Activated CD4-positive, alpha-beta memory T cell treated with anti-CD3 and anti-CD28 coated beads, Interleukin-2, amount 10 ng/mL, durations not matched to agents 7 days and 5 days (primary cell): Measurements from ENCODE around the gene INPP4B. TPM values are rescaled to one million over a fixed set of nuclear protein-coding genes. Genes with fewer than 3 reads are reported as not detected.

Source experiments
- CTCF ChIA-PET: fragments of 350-600 bp; sonication (Branson Sonifier 250); formaldehyde crosslinking; loops from one replicate; lab custom pipeline; 2021; ENCODE audit warnings: antibody characterized with exemption, inconsistent platforms; lab: Charles Lee
- POLR2A ChIA-PET: fragments of 350-600 bp; sonication (Branson Sonifier 250); formaldehyde crosslinking; loops from one replicate; lab custom pipeline; 2021; ENCODE audit warnings: antibody characterized with exemption; lab: Charles Lee
- DNase-seq: peaks from one replicate; pipeline ENCODE4 v3.0.0-alpha.2; 2020
- H3K27ac Mint-ChIP-seq: one replicate; pipeline ENCODE4 v1.8.0; 2021; ENCODE audit warnings: mild to moderate bottlenecking, mixed read lengths
- H3K27me3 Mint-ChIP-seq: one replicate; pipeline ENCODE4 v1.8.0; 2021; ENCODE audit warnings: mixed read lengths
- H3K36me3 Mint-ChIP-seq: one replicate; pipeline ENCODE4 v1.8.0; 2021; ENCODE audit warnings: low read depth, mixed read lengths
- H3K4me1 Mint-ChIP-seq: one replicate; pipeline ENCODE4 v1.8.0; 2021; ENCODE audit warnings: mixed read lengths
- H3K4me3 Mint-ChIP-seq: one replicate; pipeline ENCODE4 v1.8.0; 2021; ENCODE audit warnings: mild to moderate bottlenecking, mixed read lengths
- H3K9me3 Mint-ChIP-seq: one replicate; pipeline ENCODE4 v1.8.0; 2021; ENCODE audit warnings: mixed read lengths
- total RNA-seq, 2 experiments: library from RNA; stranded (reverse); gene quantifications; one replicate each; pipeline ENCODE4 v1.2.3, GENCODE V29; 2021

Gene INPP4B
- total RNA-seq, 2 experiments from 2014 or later: 44.6 to 46.9 TPM

GRCh38 chr4:142262956-142263355, 583.1 kb downstream of the INPP4B start:
- CTCF ChIA-PET: no interaction called here
- no peak overlapping the region for H3K4me3 Mint-ChIP-seq
- POLR2A ChIA-PET: no interaction called here
- H3K9me3 Mint-ChIP-seq: no peaks in the 10 kb centered on the region
- H3K36me3 Mint-ChIP-seq: peaks cover 50% of the 10 kb centered on the region
- no peaks in the 10 kb centered on the region for H3K27me3 Mint-ChIP-seq
- H3K27ac Mint-ChIP-seq: no peak overlapping the region
- DNase-seq: no peak
- H3K4me1 Mint-ChIP-seq: peaks cover 36% of the 10 kb centered on the region

- ChIA-PET POLR2A (no interaction called here), CTCF (no interaction called here)
- Mint-ChIP-seq H3K36me3 (peaks cover 52% of the 10 kb centered on the region), H3K4me1 (no peaks in the 10 kb centered on the region), H3K27me3 (no peaks in the 10 kb centered on the region), H3K27ac (no peak overlapping the region), H3K4me3 (no peak overlapping the region), H3K9me3 (peaks cover 2% of the 10 kb centered on the region)
- DNase-seq: no peak
Observed at GRCh38 chr4:142248946-142249345, 597.2 kb downstream of the INPP4B start.

- H3K27me3 Mint-ChIP-seq: no peaks in the 10 kb centered on the region
- no peak overlapping the region for H3K27ac Mint-ChIP-seq
- H3K36me3 Mint-ChIP-seq: peaks cover 27% of the 10 kb centered on the region
- DNase-seq: no peak
- POLR2A ChIA-PET: no interaction called here
- H3K4me3 Mint-ChIP-seq: no peak overlapping the region
- CTCF ChIA-PET: no interaction called here
- no peaks in the 10 kb centered on the region for H3K4me1 Mint-ChIP-seq
- H3K9me3 Mint-ChIP-seq: peaks cover 2% of the 10 kb centered on the region
Observed at GRCh38 chr4:142243255-142243654, 602.8 kb downstream of the INPP4B start.

- DNase-seq: no peak
- POLR2A ChIA-PET: no interaction called here
- Mint-ChIP-seq H3K9me3 (no peaks in the 10 kb centered on the region), H3K4me3 (no peak overlapping the region), H3K4me1 (no peaks in the 10 kb centered on the region), H3K27ac (no peak overlapping the region), H3K36me3 (peaks cover 20% of the 10 kb centered on the region), H3K27me3 (no peaks in the 10 kb centered on the region)
- CTCF ChIA-PET: no interaction called here
Observed at GRCh38 chr4:142242156-142242555, 603.9 kb downstream of the INPP4B start.

- no peaks in the 10 kb centered on the region for H3K4me1 Mint-ChIP-seq
- POLR2A ChIA-PET: no interaction called here
- no peaks in the 10 kb centered on the region for H3K27me3 Mint-ChIP-seq
- no peak overlapping the region for H3K4me3 Mint-ChIP-seq
- H3K9me3 Mint-ChIP-seq: no peaks in the 10 kb centered on the region
- CTCF ChIA-PET: no interaction called here
- H3K27ac Mint-ChIP-seq: no peak overlapping the region
- peaks cover 23% of the 10 kb centered on the region for H3K36me3 Mint-ChIP-seq
- no peak for DNase-seq
Observed at GRCh38 chr4:142238589-142238988, 607.5 kb downstream of the INPP4B start.

GRCh38 chr4:142236268-142236667, 609.8 kb downstream of the INPP4B start:
- H3K4me3 Mint-ChIP-seq: no peak overlapping the region
- POLR2A ChIA-PET: no interaction called here

GRCh38 chr4:142231787-142232186, 614.3 kb downstream of the INPP4B start:
- Mint-ChIP-seq H3K4me1 (no peaks in the 10 kb centered on the region), H3K9me3 (no peaks in the 10 kb centered on the region), H3K36me3 (peaks cover 37% of the 10 kb centered on the region), H3K27me3 (no peaks in the 10 kb centered on the region), H3K4me3 (no peak overlapping the region), H3K27ac (no peak overlapping the region)
- ChIA-PET CTCF (no interaction called here), POLR2A (no interaction called here)
- DNase-seq: no peak

More at GRCh38 chr4:142236268-142236667, 609.8 kb downstream of the INPP4B start:
- H3K27ac Mint-ChIP-seq: no peak overlapping the region
- no peaks in the 10 kb centered on the region for H3K9me3 Mint-ChIP-seq
- no peaks in the 10 kb centered on the region for H3K4me1 Mint-ChIP-seq
- H3K27me3 Mint-ChIP-seq: no peaks in the 10 kb centered on the region
- CTCF ChIA-PET: no interaction called here
- peaks cover 35% of the 10 kb centered on the region for H3K36me3 Mint-ChIP-seq
- no peak for DNase-seq

GRCh38 chr4:142230991-142231390, 615.1 kb downstream of the INPP4B start:
- CTCF ChIA-PET: no interaction called here
- Mint-ChIP-seq H3K27me3 (no peaks in the 10 kb centered on the region), H3K4me1 (no peaks in the 10 kb centered on the region)

GRCh38 chr4:142226014-142226413, 620.1 kb downstream of the INPP4B start:
- Mint-ChIP-seq H3K36me3 (peaks cover 17% of the 10 kb centered on the region), H3K27ac (no peak overlapping the region), H3K27me3 (no peaks in the 10 kb centered on the region), H3K9me3 (no peaks in the 10 kb centered on the region), H3K4me1 (no peaks in the 10 kb centered on the region), H3K4me3 (no peak overlapping the region)
- ChIA-PET POLR2A (no interaction called here), CTCF (no interaction called here)
- no peak for DNase-seq

More at GRCh38 chr4:142230991-142231390, 615.1 kb downstream of the INPP4B start:
- Mint-ChIP-seq H3K36me3 (peaks cover 34% of the 10 kb centered on the region), H3K9me3 (no peaks in the 10 kb centered on the region), H3K27ac (no peak overlapping the region), H3K4me3 (no peak overlapping the region)
- no peak for DNase-seq
- POLR2A ChIA-PET: no interaction called here

- no peak overlapping the region for H3K27ac Mint-ChIP-seq
- DNase-seq: no peak
- CTCF ChIA-PET: no interaction called here
- H3K27me3 Mint-ChIP-seq: no peaks in the 10 kb centered on the region
- H3K4me1 Mint-ChIP-seq: no peaks in the 10 kb centered on the region
- no peak overlapping the region for H3K4me3 Mint-ChIP-seq
- H3K36me3 Mint-ChIP-seq: peaks cover 14% of the 10 kb centered on the region
- H3K9me3 Mint-ChIP-seq: no peaks in the 10 kb centered on the region
- POLR2A ChIA-PET: no interaction called here
Observed at GRCh38 chr4:142222127-142222526, 624.0 kb downstream of the INPP4B start.

- DNase-seq: no peak
Observed at GRCh38 chr4:142218726-142219125, 627.4 kb downstream of the INPP4B start.

GRCh38 chr4:142211444-142211843, 634.7 kb downstream of the INPP4B start:
- ChIA-PET POLR2A (no interaction called here), CTCF (no interaction called here)
- DNase-seq: no peak
- no peak overlapping the region for H3K27ac Mint-ChIP-seq
- H3K9me3 Mint-ChIP-seq: no peaks in the 10 kb centered on the region
- H3K27me3 Mint-ChIP-seq: no peaks in the 10 kb centered on the region
- H3K36me3 Mint-ChIP-seq: peaks cover 31% of the 10 kb centered on the region
- H3K4me3 Mint-ChIP-seq: no peak overlapping the region
- no peaks in the 10 kb centered on the region for H3K4me1 Mint-ChIP-seq

More at GRCh38 chr4:142218726-142219125, 627.4 kb downstream of the INPP4B start:
- Mint-ChIP-seq H3K36me3 (peaks cover 19% of the 10 kb centered on the region), H3K27ac (no peak overlapping the region), H3K9me3 (no peaks in the 10 kb centered on the region), H3K27me3 (no peaks in the 10 kb centered on the region), H3K4me3 (no peak overlapping the region), H3K4me1 (no peaks in the 10 kb centered on the region)
- ChIA-PET CTCF (no interaction called here), POLR2A (no interaction called here)

GRCh38 chr4:142203505-142203904, 642.6 kb downstream of the INPP4B start:
- CTCF ChIA-PET: interaction anchor here (0.6 kb wide), 1 partner anchor 490 kb away, joined by 3 read pairs; no protein-coding TSS in a partner anchor
- peaks cover 25% of the 10 kb centered on the region for H3K36me3 Mint-ChIP-seq
- POLR2A ChIA-PET: no interaction called here
- no peaks in the 10 kb centered on the region for H3K27me3 Mint-ChIP-seq
- H3K4me1 Mint-ChIP-seq: no peaks in the 10 kb centered on the region
- no peaks in the 10 kb centered on the region for H3K9me3 Mint-ChIP-seq
- DNase-seq: no peak
- H3K27ac Mint-ChIP-seq: no peak overlapping the region
- no peak overlapping the region for H3K4me3 Mint-ChIP-seq
